GM19372 (cell line): Measurements from ENCODE around the gene P2RX3.
"Not testable (repeated sequence)": the region's sequence is repeated elsewhere in the genome, so short reads cannot be mapped to it uniquely, and the experiment has no call there.

Experiments
- ATAC-seq: cut with Tn5 transposase; IDR thresholded peaks from one replicate; pipeline ENCODE4 v1.9.1; 2021; ENCODE audit warnings: mild to moderate bottlenecking, low read depth, moderate library complexity; ENCODE audit not compliant: unreplicated experiment

P2RX3 gene

DNA sequence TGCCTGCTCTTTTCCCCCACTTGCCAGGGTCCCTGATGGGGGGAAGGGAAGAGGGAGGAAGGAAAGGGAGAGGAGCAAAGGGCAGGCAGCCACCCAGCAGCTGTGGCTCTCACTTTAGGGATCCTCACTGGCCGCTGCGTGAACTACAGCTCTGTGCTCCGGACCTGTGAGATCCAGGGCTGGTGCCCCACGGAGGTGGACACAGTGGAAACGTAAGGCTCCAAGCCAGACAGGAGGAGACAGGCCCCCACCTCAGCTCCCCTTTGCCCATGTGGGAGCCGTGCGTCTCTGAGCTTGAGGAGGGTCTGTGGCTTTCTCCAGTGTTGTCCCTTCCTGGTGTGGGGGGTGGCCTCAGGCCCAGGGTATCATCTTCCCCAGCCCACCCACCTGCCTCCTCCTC is 9.9 kb downstream of the P2RX3 start:
- ATAC-seq: no peak

DNA sequence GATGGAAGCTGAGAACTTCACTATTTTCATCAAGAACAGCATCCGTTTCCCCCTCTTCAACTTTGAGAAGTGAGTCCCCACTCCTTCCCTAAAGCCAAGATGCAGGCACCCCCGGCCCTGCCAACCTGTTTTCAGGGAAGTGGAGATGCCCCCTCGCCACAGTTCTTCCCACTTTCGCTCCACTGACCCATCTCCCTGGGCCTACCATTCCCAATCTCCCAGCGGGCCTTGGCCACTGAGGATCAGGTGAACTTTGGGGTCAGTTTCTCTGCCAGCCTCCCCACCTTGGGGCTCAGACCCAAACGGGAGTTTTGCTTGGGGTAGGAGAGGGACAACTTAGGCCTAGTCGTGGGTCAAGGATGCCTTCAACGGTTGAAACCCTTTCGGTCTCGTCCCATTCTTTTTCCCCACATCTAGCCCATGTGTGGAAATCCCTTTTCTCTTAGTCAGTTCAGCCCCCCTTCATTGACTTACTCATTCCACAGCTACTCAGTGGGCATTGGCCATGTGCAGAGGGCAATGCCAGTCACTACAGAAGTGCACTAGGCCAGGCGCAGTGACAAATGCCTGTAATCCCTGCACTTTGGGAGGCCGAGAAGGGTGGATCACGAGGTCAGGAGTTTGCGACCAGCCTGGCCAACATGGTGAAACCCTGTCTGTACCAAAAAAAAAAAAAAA is 10.6 kb downstream of the P2RX3 start:
- ATAC-seq: no peak

DNA sequence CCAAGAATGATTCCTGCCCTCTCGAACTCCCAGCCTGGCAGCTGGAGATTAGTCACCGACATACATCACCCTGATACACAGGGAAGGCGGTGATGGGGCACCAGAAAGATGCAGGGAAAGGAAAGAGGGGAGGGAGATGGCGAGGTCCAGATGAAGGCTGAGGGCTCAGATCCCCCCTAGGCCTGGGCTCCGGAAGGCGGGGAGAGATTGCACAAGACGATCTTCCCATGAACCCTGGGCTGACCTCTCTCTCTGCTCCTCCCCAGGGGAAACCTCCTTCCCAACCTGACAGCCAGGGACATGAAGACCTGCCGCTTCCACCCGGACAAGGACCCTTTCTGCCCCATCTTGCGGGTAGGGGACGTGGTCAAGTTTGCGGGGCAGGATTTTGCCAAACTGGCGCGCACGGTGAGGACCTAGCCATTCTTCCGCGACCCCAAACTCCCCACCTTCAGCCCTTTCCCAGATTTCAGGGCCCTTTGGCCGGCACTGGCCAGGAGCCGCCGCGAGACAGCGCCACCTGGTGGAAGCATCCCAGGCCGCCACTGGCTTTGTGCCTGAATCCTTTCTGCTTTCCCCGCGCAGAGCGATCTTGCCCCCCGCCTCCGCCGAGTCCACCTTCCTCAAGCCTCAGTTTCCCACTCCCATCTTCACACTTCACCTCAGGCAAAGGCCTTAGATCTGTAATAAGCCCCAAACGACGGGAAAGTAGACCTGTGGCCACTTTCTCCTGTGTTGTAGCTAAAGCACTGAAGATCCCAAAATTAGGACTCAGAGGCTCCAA is 11.5 kb downstream of the P2RX3 start:
- no peak for ATAC-seq

DNA sequence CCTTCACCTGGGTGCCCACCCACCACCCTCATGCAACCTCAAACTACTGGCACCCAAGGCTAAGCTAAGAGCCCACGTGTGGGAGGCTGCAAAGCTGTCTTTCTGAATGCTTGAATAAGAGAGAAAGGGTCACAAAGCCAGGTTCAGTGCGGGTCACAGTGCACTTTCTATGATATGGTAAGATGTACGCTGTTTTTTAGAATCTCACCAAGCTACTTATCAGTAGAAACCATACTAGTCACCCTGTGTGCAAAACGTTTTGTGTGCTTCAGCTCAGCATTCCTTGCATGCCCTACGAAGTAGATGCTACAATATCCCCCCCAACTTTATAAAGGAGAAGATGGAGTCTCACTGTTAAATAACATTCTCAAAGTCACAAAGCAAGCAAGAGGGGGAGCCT is 14.9 kb downstream of the P2RX3 start:
- no peak for ATAC-seq

DNA sequence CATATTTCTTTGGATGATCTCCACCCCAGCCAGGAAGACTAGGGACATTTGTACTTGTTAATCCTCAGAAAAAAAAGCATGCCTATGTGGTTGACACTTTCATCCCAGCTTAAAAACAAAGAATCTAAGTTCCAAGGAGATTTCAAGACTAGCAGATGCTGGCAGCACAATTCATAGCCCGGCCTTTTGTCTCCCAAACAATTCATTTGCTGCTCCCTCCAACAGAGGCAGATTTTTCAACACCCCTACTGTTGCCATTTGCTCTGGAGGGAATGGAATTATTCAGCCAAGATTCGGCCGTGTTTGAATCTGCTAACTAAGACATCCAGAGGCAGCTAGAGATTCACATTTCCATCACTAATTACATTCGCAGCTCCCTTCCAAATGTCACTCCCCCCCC is 15.3 kb downstream of the P2RX3 start:
- no peak for ATAC-seq

DNA sequence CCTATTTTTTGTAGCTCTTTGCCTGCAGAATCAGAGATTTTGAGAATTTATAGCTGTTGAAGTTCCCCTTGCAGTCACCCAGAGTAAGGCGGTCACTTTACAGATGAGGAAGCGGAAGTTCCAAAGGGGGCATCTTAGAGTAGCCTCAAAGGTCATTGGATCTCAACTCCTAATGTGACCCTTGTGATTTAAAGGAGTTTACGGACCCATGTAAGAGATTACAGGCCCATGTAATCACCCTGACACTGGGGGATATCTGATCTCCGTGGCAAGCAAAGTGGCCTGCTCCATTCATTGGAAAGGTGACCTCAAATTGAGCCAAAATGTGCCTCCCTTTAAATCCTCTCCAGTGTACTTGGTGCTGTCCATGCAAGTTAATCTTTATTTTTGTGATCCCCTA is 15.7 kb downstream of the P2RX3 start:
- no peak for ATAC-seq

DNA sequence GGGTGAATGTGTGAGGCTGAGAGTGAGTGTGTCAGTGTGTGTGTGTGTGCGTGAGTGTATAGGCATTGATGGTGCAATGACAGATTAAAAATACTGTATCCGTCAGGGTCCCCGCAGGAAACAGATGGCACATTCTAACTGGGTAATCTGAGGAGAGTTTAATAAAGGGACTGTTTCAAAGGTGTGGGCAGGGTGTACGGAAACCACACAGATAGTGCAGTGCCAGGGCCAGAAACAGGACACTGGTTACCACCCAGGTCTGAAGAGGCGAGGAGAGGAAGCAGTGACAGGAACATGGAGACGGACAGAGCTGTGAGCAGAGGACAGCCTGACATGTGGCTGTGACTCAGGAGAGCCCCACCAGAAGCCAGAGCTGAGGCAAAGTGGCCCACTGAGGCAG is 16.5 kb downstream of the P2RX3 start:
- ATAC-seq: no peak

DNA sequence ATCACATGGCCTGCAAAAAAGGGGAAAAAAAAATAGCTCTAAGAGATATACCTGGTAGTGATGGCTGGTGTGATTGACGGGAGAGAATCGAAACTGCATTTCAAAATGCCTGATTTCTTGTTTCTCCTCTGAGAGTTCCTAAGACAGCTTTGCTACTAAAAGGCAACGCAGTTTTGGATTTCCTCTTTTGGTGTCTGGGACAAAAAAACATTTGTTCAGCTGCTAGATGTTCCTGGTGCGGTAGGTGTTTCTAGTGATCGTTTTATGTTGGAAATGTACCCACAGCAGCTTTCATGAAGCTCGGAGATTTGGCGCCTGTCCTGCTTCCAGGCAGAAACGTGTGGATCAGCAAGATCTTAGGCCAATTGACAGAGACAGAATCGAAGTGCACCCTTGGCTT is 18.1 kb downstream of the P2RX3 start:
- no peak for ATAC-seq

DNA sequence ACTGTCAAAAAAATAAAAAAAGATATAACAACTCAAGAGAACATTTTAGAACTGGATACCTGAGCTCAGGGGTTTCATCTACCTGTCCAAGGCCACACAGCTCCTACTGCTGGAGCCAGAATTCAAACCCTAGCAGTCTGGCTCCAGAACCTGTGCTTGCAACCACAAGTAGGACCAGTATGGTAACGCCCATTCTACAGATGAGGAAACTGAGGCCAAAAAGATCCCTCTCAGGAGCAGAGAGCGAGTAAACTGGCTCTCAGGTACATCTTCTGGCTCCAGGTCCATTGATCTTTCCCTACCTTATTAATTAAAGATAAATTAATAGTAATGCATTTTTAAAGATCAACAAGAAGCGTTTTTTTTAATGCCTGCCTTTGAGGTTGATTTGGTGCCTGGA is 19.2 kb downstream of the P2RX3 start:
- no peak for ATAC-seq

DNA sequence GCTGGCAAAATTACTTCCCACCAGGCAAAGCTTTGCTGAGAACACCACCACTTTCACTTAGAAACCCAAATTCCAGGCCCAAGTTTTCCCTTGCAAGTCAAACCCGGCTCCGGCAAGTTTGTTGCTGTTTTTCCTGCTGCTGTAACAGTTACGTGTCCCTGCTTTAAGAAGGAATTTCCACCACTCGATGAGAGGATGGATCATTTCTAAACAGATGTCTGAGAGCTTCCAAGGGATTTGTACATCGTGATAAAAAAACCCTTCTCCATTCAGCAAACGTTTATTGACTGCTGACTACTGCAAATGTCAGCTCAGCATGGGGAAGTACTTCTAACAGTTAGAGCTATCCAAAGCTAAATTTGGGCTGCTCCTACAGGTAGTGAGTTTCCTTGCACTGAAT is 19.7 kb downstream of the P2RX3 start:
- ATAC-seq: no peak

DNA sequence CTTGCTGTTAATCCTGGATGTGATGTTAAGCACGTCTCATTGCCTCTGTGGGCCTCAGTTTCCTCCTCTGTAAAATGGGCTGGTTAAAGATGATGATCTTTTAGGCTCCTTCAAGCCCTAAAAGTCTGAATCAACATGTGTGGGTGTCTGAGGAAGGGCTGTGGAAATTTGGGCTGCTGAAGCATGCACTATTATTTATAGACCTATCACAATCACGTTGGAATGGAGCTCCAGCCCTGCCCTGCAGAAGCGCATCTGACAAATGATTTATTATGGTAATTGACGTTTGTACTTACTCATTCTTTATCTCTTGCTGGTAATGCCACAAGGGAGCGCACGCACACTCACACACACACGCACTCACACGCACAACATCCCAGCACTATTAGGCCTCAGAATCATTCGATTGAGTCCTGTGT is 20.4 kb downstream of the P2RX3 start:
- ATAC-seq: no peak

DNA sequence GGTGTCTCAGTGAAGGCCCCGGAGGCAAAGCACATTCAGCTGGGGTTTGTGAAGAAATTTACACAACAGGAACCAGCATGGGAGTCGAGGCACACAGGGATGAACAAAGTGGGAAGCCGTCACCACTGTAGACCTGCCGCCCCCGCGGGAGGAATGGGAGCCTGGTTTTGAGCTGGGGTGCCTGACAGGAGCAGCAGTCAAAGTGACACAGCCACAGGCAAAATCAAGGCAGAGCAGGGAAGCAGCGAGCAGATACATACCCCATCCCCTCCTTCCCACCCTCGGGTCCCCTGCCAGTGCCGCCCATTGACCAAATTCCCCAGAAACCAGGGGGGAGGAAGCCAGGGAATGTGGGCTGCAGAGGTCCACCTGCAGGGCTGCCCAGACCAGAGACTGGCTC is 20.8 kb downstream of the P2RX3 start:
- no peak for ATAC-seq

DNA sequence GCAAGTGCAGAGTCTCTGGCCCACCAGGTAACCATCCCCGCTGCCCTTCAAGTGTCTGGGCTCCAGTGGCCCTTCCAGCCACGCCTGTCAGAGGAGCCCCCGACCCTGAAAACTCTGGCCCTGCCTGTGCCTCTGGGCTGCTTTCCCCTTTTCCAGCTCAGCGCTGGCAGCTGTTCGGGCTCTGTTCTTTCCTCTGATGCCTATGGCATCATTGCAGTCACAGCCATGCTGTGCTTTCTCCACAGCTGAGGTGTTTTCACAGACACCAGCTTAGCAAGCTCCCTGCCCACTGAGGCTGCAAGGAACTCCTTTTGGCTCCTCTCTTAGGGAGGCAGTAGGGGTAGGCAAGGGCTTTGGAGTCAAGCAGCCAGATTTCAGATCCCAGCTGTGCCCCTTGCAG is 21.2 kb downstream of the P2RX3 start:
- ATAC-seq: no peak

DNA sequence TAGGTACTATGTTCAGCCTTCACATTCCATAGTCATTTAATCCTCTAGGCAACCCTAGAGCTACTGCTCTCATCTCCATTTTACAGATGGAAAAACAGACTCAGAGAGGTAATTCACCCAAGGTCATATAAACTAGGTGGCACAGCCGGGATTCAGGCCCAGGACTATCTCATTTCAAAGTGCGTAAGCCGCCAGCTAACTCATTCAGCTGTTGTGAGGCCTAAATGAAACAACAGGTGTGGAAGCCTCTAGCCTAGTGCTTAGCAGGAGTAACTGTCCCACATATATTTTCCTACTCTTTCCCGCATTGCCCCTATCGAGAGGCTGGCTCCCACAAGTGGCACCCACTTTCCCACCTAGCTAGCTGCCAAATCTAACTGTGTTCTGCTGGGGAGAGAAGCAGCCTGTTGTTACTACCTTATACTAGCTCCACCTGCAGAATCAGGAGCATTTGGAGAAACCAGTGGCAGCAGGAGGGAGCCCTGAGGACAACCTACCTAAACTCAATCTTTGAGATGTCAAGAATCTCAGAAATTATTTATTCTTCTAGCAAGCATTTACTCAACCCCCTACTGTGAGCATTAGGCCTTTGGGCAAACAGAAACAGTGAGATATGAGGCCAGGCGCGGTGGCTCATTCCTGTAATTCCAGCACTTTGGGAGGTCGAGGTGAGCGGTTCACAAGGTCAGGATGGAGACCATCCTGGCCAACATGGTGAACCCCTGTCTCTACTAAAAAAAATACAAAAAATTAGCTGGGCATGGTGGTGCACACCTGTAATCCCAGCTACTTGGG is 21.9 kb downstream of the P2RX3 start:
- no peak for ATAC-seq

DNA sequence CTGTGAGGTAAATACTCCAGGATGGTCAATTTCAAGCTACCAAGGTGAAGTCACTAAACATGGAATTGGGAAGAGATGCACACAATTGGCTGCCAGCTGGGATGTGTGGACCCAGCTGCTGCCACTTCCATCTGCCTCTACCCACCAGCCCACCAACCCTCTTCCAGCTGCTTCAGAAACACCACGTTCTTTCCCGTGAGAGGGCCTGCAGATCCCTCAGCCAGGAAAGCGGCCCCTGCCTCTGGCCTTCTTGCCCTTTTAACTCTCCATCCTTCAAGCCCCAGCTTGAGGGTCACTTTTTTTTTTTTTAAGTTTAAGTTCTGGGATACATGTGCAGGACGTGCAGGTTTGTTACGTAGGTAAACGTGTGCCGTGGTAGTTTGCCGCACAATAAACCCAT is 22.8 kb downstream of the P2RX3 start:
- no peak for ATAC-seq

DNA sequence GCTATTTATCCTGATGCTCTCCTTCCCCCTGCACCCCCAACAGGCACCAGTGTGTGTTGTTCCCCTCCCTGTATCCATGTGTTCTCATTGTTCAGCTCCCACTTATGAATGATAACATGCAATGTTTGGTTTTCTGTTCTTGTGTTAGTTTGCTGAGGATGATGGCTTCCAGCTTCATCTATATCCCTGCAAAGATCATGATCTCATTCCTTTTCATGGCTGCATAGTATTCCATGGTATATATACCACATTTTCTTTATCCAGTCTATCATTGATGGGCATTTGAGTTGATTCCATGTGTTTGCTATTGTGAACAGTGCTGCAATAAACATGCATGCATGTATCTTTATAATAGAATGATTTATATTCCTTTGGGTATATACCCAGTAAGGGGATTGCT is 23.3 kb downstream of the P2RX3 start:
- not testable (repeated sequence) for ATAC-seq

DNA sequence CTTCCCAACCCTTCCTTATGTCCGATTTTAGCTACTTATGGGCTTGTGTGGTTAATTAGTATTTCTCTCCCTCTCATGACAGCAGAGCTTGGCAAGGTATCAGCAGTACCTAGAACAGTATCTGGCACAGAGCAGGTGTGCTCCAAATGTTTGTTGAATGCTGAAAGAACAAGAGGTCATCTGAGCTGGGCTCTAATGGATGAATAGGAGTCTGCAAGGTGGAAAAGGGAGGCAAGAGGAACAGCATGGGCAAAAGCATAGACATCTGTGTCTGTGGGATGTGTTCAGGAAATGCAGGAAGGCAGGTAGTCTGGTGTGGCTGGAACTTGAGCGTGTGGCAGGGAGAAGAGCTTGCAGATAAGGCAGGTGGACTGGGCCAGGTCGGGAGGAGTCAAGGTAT is 23.8 kb downstream of the P2RX3 start:
- no peak for ATAC-seq

DNA sequence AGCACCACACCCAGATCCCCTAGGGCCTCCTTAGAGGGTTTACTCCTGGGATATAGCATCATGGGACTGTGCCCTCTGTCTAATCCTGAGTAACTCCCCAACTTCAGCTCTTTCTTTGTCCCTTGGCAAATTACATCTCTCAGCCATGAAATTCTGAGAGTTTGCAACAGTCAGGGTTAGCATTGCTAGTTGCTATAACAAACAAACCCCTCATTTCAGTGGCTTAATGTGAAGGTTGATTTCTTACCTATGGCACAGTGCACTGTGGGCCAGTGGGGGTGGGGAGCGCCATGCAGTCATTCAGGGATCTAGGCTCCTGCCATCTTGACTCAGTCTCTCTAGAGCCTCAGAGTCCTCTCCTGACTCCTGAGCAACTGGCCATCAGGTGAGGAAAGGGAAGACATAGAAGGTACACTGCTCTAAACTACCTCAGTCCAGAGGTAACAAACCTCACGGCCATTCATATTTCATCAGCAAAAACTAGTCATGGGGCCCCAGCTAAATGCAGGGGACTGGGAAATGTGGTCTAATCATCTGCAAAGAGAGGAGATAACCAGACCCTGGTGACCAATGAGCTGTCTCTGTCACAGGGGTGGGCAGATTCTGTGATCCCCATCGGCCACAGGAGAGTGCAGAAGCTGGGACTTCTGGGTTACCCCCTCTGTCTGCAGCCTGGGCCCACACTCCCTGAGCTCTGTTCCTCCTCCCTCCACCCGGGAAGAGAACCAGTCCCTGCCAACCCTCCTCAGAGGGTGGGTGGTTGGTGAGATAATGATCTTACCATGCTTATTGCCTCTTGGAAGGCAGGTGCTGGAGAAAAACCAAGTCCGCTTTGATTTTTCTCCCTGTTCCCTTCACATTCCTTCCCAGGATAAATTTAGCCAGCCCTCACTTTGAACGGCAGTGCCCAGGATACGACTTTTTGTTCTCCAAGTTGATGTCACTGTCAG is 25.3 kb downstream of the P2RX3 start:
- ATAC-seq: no peak

DNA sequence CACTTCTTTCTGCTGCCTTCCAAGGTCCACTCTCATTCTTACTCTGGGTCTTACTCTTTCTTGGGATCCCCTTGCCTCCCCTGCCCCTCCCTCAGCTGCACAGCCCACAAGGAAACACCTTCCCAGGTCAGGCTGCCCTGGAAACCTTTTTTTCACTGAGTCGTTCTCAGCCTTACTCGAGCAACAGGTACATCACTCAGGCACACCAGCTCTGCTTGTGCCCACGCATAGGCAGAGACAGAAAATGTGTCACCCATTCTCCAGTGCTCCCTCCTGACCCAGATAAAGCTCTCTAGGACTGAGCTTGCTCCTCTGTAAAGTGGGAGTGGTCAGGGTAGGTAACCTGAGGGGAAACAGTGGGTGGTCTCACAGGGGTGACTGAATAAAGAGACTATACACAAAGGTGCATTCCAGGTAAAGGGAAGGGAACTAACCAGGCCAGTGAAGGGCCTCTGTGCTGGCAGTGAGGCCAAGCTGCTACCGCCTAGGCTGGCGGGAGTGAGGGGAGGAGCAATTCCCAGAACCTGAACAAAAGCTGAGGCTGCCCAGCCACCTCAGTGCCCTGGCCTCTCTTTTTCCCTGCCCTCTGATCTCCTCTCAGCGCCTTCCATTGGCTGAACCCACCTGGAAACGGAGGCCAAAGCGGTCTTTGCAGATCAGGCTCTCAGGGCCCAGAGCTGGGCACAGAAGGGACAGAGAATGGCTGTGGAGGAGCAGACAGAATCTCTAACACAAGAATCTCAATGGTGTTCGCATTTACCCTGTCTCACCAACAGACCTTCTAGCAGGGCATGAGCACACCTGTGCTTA is 26.9 kb downstream of the P2RX3 start:
- no peak for ATAC-seq
